GM23338 (cell line): ENCODE measurements around the gene TAF8. TPM values are rescaled to one million over a fixed set of nuclear protein-coding genes. Genes with fewer than 3 reads are reported as not detected.
A peak's percentile ranks its signal among the peaks of the same experiment; 100 is the strongest.

Experiments used
- ATAC-seq: fragments of 200-7000 bp; cut with Tn5 transposase; 3 replicates; pipeline ENCODE4 v1.9.1; 2020
- DNase-seq: peaks from one replicate; pipeline ENCODE4 v3.0.0-alpha.2; 2015; ENCODE audit warnings: low spot score
- H2AFZ ChIP-seq: fragments of 200-600 bp; sonication (generic); 2 replicates; pipeline ENCODE4 v1.8.0; 2016; ENCODE audit warnings: antibody characterized with exemption, mild to moderate bottlenecking, moderate library complexity
- H3F3A ChIP-seq: fragments of 200-600 bp; sonication (generic); replicated peaks from 2 replicates; pipeline ENCODE4 v1.8.0; 2017; ENCODE audit warnings: antibody characterized with exemption, mixed run types, low read depth
- H3K27ac ChIP-seq: fragments of 200-600 bp; sonication (generic); 2 replicates; pipeline ENCODE4 v1.6.1; 2016; ENCODE audit warnings: low read depth
- H3K27me3 ChIP-seq: fragments of 200-600 bp; sonication (generic); 2 replicates; pipeline ENCODE4 v1.8.0; 2016; ENCODE audit warnings: mild to moderate bottlenecking, mixed run types, moderate library complexity; ENCODE audit not compliant: insufficient read depth
- H3K36me3 ChIP-seq: fragments of 200-600 bp; sonication (generic); 2 replicates; pipeline ENCODE4 v1.8.0; 2016; ENCODE audit warnings: mild to moderate bottlenecking; ENCODE audit not compliant: insufficient read depth
- H3K4me1 ChIP-seq: fragments of 200-600 bp; sonication (generic); 2 replicates; pipeline ENCODE4 v1.8.0; 2016; ENCODE audit warnings: mild to moderate bottlenecking, moderate library complexity; ENCODE audit not compliant: insufficient read depth
- H3K4me2 ChIP-seq: fragments of 200-600 bp; sonication (generic); 2 replicates; pipeline ENCODE4 v1.7.1; 2017; ENCODE audit warnings: mixed run types
- H3K4me3 ChIP-seq: fragments of 200-600 bp; sonication (generic); 2 replicates; pipeline ENCODE4 v1.6.1; 2016; ENCODE audit warnings: mixed run types
- H3K79me2 ChIP-seq: fragments of 200-600 bp; sonication (generic); replicated peaks from 2 replicates; pipeline ENCODE4 v1.8.0; 2017; ENCODE audit warnings: mild to moderate bottlenecking; ENCODE audit not compliant: insufficient read depth
- H3K9me2 ChIP-seq: fragments of 200-600 bp; sonication (generic); 2 replicates; pipeline ENCODE4 v1.8.0; 2017; ENCODE audit not compliant: insufficient read depth
- H4K20me1 ChIP-seq: fragments of 200-600 bp; sonication (generic); replicated peaks from 2 replicates; pipeline ENCODE4 v1.8.0; 2017; ENCODE audit warnings: mild to moderate bottlenecking; ENCODE audit not compliant: insufficient read depth
- H3K27ac Mint-ChIP-seq: 2 replicates; pipeline ENCODE4 v1.8.0; 2020; ENCODE audit warnings: inconsistent platforms, mild to moderate bottlenecking, moderate library complexity, mixed read lengths
- H3K27me3 Mint-ChIP-seq: 3 replicates; pipeline ENCODE4 v1.8.0; 2022; ENCODE audit warnings: low read depth, mild to moderate bottlenecking, moderate library complexity, mixed read lengths, inconsistent platforms; ENCODE audit not compliant: insufficient read depth, poor library complexity
- H3K36me3 Mint-ChIP-seq: 3 replicates; pipeline ENCODE4 v1.8.0; 2021; ENCODE audit warnings: low read depth, mild to moderate bottlenecking, inconsistent platforms, moderate library complexity, mixed read lengths
- H3K4me1 Mint-ChIP-seq: 3 replicates; pipeline ENCODE4 v1.8.0; 2020; ENCODE audit warnings: mild to moderate bottlenecking, inconsistent platforms, mixed read lengths
- H3K4me3 Mint-ChIP-seq: 3 replicates; pipeline ENCODE4 v1.8.0; 2021; ENCODE audit warnings: moderate library complexity, mild to moderate bottlenecking, inconsistent platforms, mixed read lengths
- H3K9me3 Mint-ChIP-seq: 3 replicates; pipeline ENCODE4 v1.8.0; 2020; ENCODE audit warnings: moderate library complexity, mild to moderate bottlenecking, inconsistent platforms, mixed read lengths
- CREB1 ChIP-seq: fragments of 250-450 bp; sonication (Bioruptor Pico); IDR thresholded peaks from 2 replicates; pipeline ENCODE4 v1.5.0; 2020; ENCODE audit warnings: low read depth, mild to moderate bottlenecking, moderate library complexity
- EZH2 ChIP-seq: fragments of 200-600 bp; sonication (generic); IDR thresholded peaks from one replicate; pipeline ENCODE4 v1.8.0; 2017; ENCODE audit warnings: antibody characterized with exemption, mild to moderate bottlenecking, low read depth; ENCODE audit not compliant: unreplicated experiment
- EZH2phosphoT487 ChIP-seq: fragments of 200-600 bp; sonication (generic); IDR thresholded peaks from one replicate; pipeline ENCODE4 v1.8.1; 2018; ENCODE audit warnings: antibody characterized with exemption; ENCODE audit not compliant: unreplicated experiment
- JUNB ChIP-seq: IDR thresholded peaks from one replicate; pipeline ENCODE4 v1.6.1; 2016; ENCODE audit warnings: antibody characterized with exemption; ENCODE audit not compliant: unreplicated experiment
- POLR2AphosphoS5 ChIP-seq: IDR thresholded peaks from 2 replicates; pipeline ENCODE4 v1.6.1; 2016; ENCODE audit warnings: antibody characterized with exemption, low read depth
- STAT1 ChIP-seq: IDR thresholded peaks from one replicate; pipeline ENCODE4 v1.6.1; 2016; ENCODE audit warnings: antibody characterized with exemption; ENCODE audit not compliant: unreplicated experiment
- ZNF331 ChIP-seq: fragments of 250-450 bp; sonication (Bioruptor Pico); IDR thresholded peaks from 2 replicates; pipeline ENCODE4 v1.5.0; 2020; ENCODE audit warnings: low read depth, mild to moderate bottlenecking, moderate library complexity
- polyA plus RNA-seq: library from polyadenylated mRNA; unstranded; fragments of >200 nt; fragmentation: Nextera tagmentation; extraction: Ambion mirVana; gene quantifications from 2 replicates; pipeline ENCODE4 v1.2.1, GENCODE V29; 2016
- total RNA-seq: library from RNA; depleted of rRNA; stranded (reverse); fragments of >200 nt; shearing (Covaris generic); gene quantifications from 2 replicates; pipeline ENCODE4 v1.2.3, GENCODE V29; 2014
- TF ChIP-seq, protein P1 (sequence below): fragments of 250-450 bp; sonication (Bioruptor Pico); IDR thresholded peaks from 2 replicates; pipeline ENCODE4 v1.5.0; 2020; ENCODE audit warnings: mild to moderate bottlenecking, moderate library complexity
- TF ChIP-seq, protein P2 (sequence below): IDR thresholded peaks from 2 replicates; pipeline ENCODE4 v1.6.1; 2016; ENCODE audit warnings: antibody characterized with exemption
- TF ChIP-seq, protein P3 (sequence below), 2 experiments: fragments of 200-600 bp in 1 of 2; sonication (generic) in 1 of 2; conservative IDR thresholded peaks; 2 replicates each; pipeline versions ENCODE4 v1.5.1 to v1.6.1; 2016 to 2017; ENCODE audit warnings: antibody characterized with exemption in 2 of 2, low read depth in 2 of 2, mild to moderate bottlenecking in 2 of 2, moderate library complexity in 1 of 2

TAF8 gene
- total and polyA plus RNA-seq, 2 experiments from 2014 or later, result 18.7 to 30.6 TPM

DNA sequence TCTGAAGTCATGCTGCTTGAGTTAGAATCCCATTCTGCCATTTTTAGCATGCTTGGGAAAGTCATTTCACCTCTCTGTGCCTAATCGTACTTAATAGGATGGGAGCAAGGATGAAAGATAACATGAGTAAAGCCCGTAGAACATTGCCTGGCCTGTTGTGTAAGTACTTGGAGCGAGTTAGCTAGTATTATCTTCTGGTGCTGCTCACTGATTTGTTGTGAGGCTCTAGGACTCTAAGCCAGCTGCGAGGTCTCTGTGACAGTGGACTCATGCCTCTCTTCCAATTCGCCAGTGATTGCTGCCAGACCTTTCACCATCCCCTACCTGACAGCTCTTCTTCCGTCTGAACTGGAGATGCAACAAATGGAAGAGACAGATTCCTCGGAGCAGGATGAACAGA is 17.8 kb downstream of the TAF8 start (continued):
- TF ChIP-seq, protein P1, sequence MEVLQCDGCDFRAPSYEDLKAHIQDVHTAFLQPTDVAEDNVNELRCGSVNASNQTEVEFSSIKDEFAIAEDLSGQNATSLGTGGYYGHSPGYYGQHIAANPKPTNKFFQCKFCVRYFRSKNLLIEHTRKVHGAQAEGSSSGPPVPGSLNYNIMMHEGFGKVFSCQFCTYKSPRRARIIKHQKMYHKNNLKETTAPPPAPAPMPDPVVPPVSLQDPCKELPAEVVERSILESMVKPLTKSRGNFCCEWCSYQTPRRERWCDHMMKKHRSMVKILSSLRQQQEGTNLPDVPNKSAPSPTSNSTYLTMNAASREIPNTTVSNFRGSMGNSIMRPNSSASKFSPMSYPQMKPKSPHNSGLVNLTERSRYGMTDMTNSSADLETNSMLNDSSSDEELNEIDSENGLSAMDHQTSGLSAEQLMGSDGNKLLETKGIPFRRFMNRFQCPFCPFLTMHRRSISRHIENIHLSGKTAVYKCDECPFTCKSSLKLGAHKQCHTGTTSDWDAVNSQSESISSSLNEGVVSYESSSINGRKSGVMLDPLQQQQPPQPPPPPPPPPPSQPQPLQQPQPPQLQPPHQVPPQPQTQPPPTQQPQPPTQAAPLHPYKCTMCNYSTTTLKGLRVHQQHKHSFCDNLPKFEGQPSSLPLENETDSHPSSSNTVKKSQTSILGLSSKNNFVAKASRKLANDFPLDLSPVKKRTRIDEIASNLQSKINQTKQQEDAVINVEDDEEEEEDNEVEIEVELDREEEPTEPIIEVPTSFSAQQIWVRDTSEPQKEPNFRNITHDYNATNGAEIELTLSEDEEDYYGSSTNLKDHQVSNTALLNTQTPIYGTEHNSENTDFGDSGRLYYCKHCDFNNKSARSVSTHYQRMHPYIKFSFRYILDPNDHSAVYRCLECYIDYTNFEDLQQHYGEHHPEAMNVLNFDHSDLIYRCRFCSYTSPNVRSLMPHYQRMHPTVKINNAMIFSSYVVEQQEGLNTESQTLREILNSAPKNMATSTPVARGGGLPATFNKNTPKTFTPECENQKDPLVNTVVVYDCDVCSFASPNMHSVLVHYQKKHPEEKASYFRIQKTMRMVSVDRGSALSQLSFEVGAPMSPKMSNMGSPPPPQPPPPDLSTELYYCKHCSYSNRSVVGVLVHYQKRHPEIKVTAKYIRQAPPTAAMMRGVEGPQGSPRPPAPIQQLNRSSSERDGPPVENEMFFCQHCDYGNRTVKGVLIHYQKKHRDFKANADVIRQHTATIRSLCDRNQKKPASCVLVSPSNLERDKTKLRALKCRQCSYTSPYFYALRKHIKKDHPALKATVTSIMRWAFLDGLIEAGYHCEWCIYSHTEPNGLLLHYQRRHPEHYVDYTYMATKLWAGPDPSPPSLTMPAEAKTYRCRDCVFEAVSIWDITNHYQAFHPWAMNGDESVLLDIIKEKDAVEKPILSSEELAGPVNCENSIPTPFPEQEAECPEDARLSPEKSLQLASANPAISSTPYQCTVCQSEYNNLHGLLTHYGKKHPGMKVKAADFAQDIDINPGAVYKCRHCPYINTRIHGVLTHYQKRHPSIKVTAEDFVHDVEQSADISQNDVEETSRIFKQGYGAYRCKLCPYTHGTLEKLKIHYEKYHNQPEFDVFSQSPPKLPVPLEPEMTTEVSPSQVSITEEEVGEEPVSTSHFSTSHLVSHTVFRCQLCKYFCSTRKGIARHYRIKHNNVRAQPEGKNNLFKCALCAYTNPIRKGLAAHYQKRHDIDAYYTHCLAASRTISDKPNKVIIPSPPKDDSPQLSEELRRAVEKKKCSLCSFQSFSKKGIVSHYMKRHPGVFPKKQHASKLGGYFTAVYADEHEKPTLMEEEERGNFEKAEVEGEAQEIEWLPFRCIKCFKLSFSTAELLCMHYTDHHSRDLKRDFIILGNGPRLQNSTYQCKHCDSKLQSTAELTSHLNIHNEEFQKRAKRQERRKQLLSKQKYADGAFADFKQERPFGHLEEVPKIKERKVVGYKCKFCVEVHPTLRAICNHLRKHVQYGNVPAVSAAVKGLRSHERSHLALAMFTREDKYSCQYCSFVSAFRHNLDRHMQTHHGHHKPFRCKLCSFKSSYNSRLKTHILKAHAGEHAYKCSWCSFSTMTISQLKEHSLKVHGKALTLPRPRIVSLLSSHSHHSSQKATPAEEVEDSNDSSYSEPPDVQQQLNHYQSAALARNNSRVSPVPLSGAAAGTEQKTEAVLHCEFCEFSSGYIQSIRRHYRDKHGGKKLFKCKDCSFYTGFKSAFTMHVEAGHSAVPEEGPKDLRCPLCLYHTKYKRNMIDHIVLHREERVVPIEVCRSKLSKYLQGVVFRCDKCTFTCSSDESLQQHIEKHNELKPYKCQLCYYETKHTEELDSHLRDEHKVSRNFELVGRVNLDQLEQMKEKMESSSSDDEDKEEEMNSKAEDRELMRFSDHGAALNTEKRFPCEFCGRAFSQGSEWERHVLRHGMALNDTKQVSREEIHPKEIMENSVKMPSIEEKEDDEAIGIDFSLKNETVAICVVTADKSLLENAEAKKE (CRISPR knock-in tag), result no peak
- TF ChIP-seq POLR2AphosphoS5, result no peak
- no peak for TF ChIP-seq STAT1
- TF ChIP-seq, protein P2, sequence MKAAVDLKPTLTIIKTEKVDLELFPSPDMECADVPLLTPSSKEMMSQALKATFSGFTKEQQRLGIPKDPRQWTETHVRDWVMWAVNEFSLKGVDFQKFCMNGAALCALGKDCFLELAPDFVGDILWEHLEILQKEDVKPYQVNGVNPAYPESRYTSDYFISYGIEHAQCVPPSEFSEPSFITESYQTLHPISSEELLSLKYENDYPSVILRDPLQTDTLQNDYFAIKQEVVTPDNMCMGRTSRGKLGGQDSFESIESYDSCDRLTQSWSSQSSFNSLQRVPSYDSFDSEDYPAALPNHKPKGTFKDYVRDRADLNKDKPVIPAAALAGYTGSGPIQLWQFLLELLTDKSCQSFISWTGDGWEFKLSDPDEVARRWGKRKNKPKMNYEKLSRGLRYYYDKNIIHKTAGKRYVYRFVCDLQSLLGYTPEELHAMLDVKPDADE, result no peak
- TF ChIP-seq EZH2, result no peak

DNA sequence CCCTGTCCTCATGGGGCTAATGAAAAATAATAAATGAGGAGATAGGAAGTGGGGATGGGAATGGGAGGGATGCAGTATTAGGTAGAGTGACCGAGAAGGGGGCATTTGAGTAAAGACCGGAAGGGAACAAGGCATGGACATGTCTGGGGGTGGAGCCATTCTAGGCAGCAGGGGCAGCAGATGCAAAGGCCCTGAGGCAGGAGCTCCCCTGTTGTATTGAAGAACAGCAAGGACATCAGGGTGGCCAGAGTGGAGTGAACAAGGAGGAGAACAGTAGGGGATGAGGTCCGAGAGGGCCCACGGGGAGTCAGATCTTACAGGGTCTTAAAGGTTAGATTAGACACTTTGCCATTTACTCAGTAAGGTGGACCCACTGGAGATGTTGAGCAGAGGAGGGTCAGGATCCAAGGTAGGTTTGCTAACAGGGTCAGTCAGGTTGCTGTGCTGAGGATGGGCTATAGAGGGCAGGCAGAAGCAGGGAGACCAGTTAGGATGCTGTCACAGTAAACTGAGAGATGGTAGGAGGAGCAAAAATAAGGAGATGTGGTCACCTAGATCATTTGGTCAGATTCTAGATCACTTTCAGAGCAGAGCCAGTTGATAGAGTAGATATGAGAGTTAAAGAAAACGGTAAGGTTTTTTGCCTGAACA is 18.7 kb downstream of the TAF8 start:
- Histone ChIP-seq H3K4me2 (no peak overlapping the region), H3K36me3 (peaks cover 19% of the 10 kb centered on the region), H4K20me1 (no peaks in the 10 kb centered on the region), H3K4me1 (no peaks in the 10 kb centered on the region), H3K79me2 (no peaks in the 10 kb centered on the region), H3K4me3 (no peak overlapping the region), H3F3A (no peaks in the 10 kb centered on the region), H3K9me2 (no peaks in the 10 kb centered on the region), H2AFZ (no peak overlapping the region), H3K27me3 (no peaks in the 10 kb centered on the region), H3K27ac (no peak overlapping the region)
- Mint-ChIP-seq H3K9me3 (no peaks in the 10 kb centered on the region), H3K27ac (no peak overlapping the region), H3K36me3 (peaks cover 35% of the 10 kb centered on the region), H3K4me1 (no peaks in the 10 kb centered on the region), H3K4me3 (no peak overlapping the region), H3K27me3 (no peaks in the 10 kb centered on the region)
- TF ChIP-seq ZNF331 (CRISPR knock-in tag) (no peak), CREB1 (CRISPR knock-in tag) (no peak), POLR2AphosphoS5 (no peak), EZH2phosphoT487 (no peak), STAT1 (no peak), JUNB (no peak)
- TF ChIP-seq, protein P3, sequence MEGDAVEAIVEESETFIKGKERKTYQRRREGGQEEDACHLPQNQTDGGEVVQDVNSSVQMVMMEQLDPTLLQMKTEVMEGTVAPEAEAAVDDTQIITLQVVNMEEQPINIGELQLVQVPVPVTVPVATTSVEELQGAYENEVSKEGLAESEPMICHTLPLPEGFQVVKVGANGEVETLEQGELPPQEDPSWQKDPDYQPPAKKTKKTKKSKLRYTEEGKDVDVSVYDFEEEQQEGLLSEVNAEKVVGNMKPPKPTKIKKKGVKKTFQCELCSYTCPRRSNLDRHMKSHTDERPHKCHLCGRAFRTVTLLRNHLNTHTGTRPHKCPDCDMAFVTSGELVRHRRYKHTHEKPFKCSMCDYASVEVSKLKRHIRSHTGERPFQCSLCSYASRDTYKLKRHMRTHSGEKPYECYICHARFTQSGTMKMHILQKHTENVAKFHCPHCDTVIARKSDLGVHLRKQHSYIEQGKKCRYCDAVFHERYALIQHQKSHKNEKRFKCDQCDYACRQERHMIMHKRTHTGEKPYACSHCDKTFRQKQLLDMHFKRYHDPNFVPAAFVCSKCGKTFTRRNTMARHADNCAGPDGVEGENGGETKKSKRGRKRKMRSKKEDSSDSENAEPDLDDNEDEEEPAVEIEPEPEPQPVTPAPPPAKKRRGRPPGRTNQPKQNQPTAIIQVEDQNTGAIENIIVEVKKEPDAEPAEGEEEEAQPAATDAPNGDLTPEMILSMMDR (conservative IDR thresholded peaks at IDR 0.05; ENCODE audit: low read depth in 2 of 2), result peak in 1 of 2 experiments; percentile 31; a peak in 2 of 4 replicates
- peak; percentile 39; the same call in 2 of the 3 replicates for ATAC-seq
- no peak for DNase-seq
